Keratinocyte (primary cell): ENCODE results near the gene ARG1. TPM values are rescaled to one million over a fixed set of nuclear protein-coding genes. Genes with fewer than 3 reads are reported as not detected.

Experiments used
- DNase-seq: peaks from one replicate; pipeline ENCODE4 v3.0.0-alpha.2; 2011; ENCODE audit warnings: low read depth, missing footprints, low spot score
- FAIRE-seq: peaks from 2 replicates; lab custom pipeline; 2011; peaks lifted over from hg19 to GRCh38; lab: Jason Lieb, UNC
- H2AFZ ChIP-seq: 2 replicates; pipeline ENCODE4 v1.6.0; 2012; ENCODE audit warnings: low read length, control low read depth, inconsistent platforms; ENCODE audit not compliant: control insufficient read depth
- H3K27ac ChIP-seq: 2 replicates; pipeline ENCODE4 v1.5.1; 2011; ENCODE audit warnings: low read length; ENCODE audit not compliant: control insufficient read depth, insufficient read depth
- H3K27me3 ChIP-seq: 3 replicates; pipeline ENCODE4 v1.6.0; 2011; ENCODE audit warnings: low read length; ENCODE audit not compliant: control insufficient read depth, insufficient read depth; ENCODE audit errors: extremely low read depth
- H3K36me3 ChIP-seq, 2 experiments: 2 replicates in 1 of 2; 3 replicates in 1 of 2; pipeline ENCODE4 v1.5.1; 2011; ENCODE audit warnings: low read length in 2 of 2, mild to moderate bottlenecking in 1 of 2; ENCODE audit not compliant: control insufficient read depth in 2 of 2, insufficient read depth in 2 of 2; ENCODE audit errors: extremely low read depth in 1 of 2
- H3K4me1 ChIP-seq: 3 replicates; pipeline ENCODE4 v1.5.1; 2011; ENCODE audit warnings: low read length; ENCODE audit not compliant: control insufficient read depth, insufficient read depth; ENCODE audit errors: extremely low read depth
- H3K4me2 ChIP-seq: 3 replicates; pipeline ENCODE4 v1.6.0; 2011; ENCODE audit warnings: low read depth, low read length; ENCODE audit not compliant: control insufficient read depth, insufficient read depth; ENCODE audit errors: extremely low read depth
- H3K4me3 ChIP-seq, 3 experiments: fragments of 200-600 bp in 1 of 3; sonication (generic) in 1 of 3; 2 replicates in 2 of 3; 3 replicates in 1 of 3; pipeline ENCODE4 v1.5.1; 2011 to 2016; ENCODE audit warnings: low read length in 3 of 3, mild to moderate bottlenecking in 3 of 3, control low read depth in 2 of 3, inconsistent platforms in 1 of 3, low read depth in 1 of 3, mixed read lengths in 1 of 3, mixed run types in 1 of 3, moderate library complexity in 1 of 3; ENCODE audit not compliant: control insufficient read depth in 2 of 3, insufficient read depth in 2 of 3; ENCODE audit errors: extremely low read depth in 1 of 3
- H3K79me2 ChIP-seq: 2 replicates; pipeline ENCODE4 v1.6.0; 2012; ENCODE audit warnings: low read length; ENCODE audit not compliant: control insufficient read depth, insufficient read depth
- H3K9ac ChIP-seq: 3 replicates; pipeline ENCODE4 v1.6.0; 2011; ENCODE audit warnings: low read length; ENCODE audit not compliant: control insufficient read depth, insufficient read depth; ENCODE audit errors: extremely low read depth
- H3K9me1 ChIP-seq: 3 replicates; pipeline ENCODE4 v1.6.0; 2011; ENCODE audit warnings: low read length; ENCODE audit not compliant: control insufficient read depth, insufficient read depth; ENCODE audit errors: extremely low read depth
- H3K9me3 ChIP-seq: 2 replicates; pipeline ENCODE4 v1.5.1; 2012; ENCODE audit warnings: low read depth, low read length; ENCODE audit not compliant: control insufficient read depth
- H4K20me1 ChIP-seq: 3 replicates; pipeline ENCODE4 v1.6.0; 2011; ENCODE audit warnings: low read length; ENCODE audit not compliant: control insufficient read depth, insufficient read depth; ENCODE audit errors: extremely low read depth
- CTCF ChIP-seq, 3 experiments: IDR thresholded peaks in 1 of 3; conservative IDR thresholded peaks in 1 of 3; optimal IDR thresholded peaks in 1 of 3; 2 replicates in 2 of 3; 3 replicates in 1 of 3; pipeline versions ENCODE3 to v1.5.1; 2011; ENCODE audit warnings: low read length in 3 of 3, mild to moderate bottlenecking in 3 of 3, moderate library complexity in 2 of 3, control low read depth in 1 of 3, inconsistent platforms in 1 of 3; ENCODE audit not compliant: insufficient read depth in 2 of 3; ENCODE audit errors: extremely low read depth in 1 of 3
- EZH2 ChIP-seq: IDR thresholded peaks from one replicate; pipeline ENCODE4 v1.6.1; 2012; ENCODE audit warnings: inconsistent platforms, mild to moderate bottlenecking, low read length, moderate library complexity
- dilution Hi-C: fragments of 300-500 bp; cut with MboI; formaldehyde crosslinking; loops from one replicate; pipeline ENCODE4 v1.7.0; 2020; ENCODE audit warnings: low sequenced_read_pairs; ENCODE audit not compliant: extremely low pct_ligation_motif_present
- polyA plus RNA-seq, 5 experiments: library from polyadenylated mRNA; depleted of rRNA in 3 of 5; stranded (reverse) in 3 of 5; stranded (forward) in 1 of 5; unstranded in 1 of 5; fragments of >200 nt; gene quantifications; 1 replicate in 1 of 5; 2 replicates in 3 of 5; 3 replicates in 1 of 5; pipeline versions ENCODE4 v1.2.1 to v1.2.3, GENCODE V29; 2011 to 2012; ENCODE audit warnings: missing spikeins in 2 of 5, low read depth in 1 of 5, low replicate concordance in 1 of 5

ARG1 gene
- polyA plus RNA-seq, 1 donor (not counting 4 experiments of a cell fraction or from before 2014, with no cell fraction given), result 0.13 TPM

DNA sequence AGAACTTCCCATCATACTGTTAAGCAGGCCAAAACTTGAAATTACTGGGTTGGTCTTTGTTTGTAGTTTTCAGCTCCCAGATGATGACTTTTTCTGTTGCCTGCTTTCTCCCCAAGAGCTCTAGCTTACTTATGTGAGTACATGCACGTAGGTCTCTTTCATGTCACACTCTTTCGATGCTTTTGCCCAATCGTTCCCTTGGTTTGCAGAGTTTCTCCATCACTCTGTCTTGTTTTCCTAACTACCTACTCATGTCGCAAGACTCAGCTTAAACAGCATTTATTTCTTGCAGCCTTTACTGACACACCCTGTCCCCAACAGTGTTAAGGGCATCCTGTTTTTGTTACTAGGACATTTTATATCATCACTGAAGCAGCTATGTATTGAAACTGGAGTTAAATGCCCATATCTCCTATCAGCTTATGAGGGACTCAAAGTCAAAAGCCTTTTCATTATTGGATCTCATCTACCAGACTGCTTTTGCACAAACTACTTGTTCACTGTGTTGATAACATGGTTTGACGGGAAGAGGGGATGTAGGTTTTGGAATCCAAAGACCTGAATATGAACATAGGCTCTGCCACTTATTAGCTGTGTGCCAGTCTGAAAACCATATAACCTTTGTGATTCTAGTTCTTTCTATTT, 2.9 kb downstream of the ARG1 start:
- Histone ChIP-seq H3K36me3 (peaks cover 0 to 2% of the 10 kb centered on the region in 2 experiments), H3K9ac (no peak overlapping the region), H3K4me2 (no peak overlapping the region), H3K4me3 (no peak overlapping the region), H4K20me1 (no peaks in the 10 kb centered on the region), H3K27ac (no peak overlapping the region), H3K9me3 (no peaks in the 10 kb centered on the region), H3K27me3 (no peaks in the 10 kb centered on the region), H2AFZ (no peak overlapping the region), H3K9me1 (no peaks in the 10 kb centered on the region), H3K4me1 (no peaks in the 10 kb centered on the region), H3K79me2 (no peaks in the 10 kb centered on the region)
- DNase-seq, result no peak
- dilution Hi-C loops, result no loop called here
- no peak for FAIRE-seq
- TF ChIP-seq CTCF (optimal IDR thresholded peaks at IDR 0.05 in 1 of 3, IDR thresholded peaks at IDR 0.05 in 1 of 3, conservative IDR thresholded peaks at IDR 0.05 in 1 of 3; ENCODE audit: extremely low read depth in 1 of 3, insufficient read depth in 2 of 3, low read length in 3 of 3) (no peak), EZH2 (no peak)

DNA sequence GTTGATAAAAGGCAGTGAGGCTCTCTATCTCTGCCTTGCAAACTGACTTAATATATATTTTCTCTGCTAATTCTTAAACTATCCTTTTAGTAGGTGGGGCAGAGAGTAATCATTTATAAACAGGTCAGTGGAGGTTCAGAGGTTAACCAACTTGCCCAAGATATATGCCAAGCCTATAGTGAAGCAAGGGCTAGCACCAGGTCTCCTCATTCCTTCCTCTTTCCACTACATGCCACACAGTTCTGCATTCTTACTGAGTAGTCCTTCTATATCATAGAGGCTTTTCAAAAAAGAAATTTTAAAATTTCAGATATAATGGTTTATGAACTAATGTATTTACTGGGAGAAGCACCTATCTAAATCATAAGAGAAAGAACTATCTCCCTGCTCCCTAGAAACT, 8.5 kb downstream of the ARG1 start:
- Histone ChIP-seq H3K9me1 (no peaks in the 10 kb centered on the region), H3K9me3 (no peaks in the 10 kb centered on the region), H3K27me3 (no peaks in the 10 kb centered on the region), H3K4me2 (no peak overlapping the region), H4K20me1 (no peaks in the 10 kb centered on the region), H3K27ac (no peak overlapping the region), H2AFZ (no peak overlapping the region), H3K9ac (no peak overlapping the region), H3K36me3 (peaks cover 4 to 5% of the 10 kb centered on the region in 2 experiments), H3K4me3 (no peak overlapping the region), H3K4me1 (no peaks in the 10 kb centered on the region), H3K79me2 (no peaks in the 10 kb centered on the region)
- DNase-seq (no peak), FAIRE-seq (no peak)
- dilution Hi-C loops, result no loop called here
- TF ChIP-seq CTCF (optimal IDR thresholded peaks at IDR 0.05 in 1 of 3, IDR thresholded peaks at IDR 0.05 in 1 of 3, conservative IDR thresholded peaks at IDR 0.05 in 1 of 3; ENCODE audit: extremely low read depth in 1 of 3, insufficient read depth in 2 of 3, low read length in 3 of 3) (no peak), EZH2 (no peak)
